ENCODE results near the gene LCE1A. TPM values are rescaled to one million over a fixed set of nuclear protein-coding genes. Genes with fewer than 3 reads are reported as not detected.

LCE1A gene
- total RNA-seq, 1 experiment from 2014 or later: not detected

DNA sequence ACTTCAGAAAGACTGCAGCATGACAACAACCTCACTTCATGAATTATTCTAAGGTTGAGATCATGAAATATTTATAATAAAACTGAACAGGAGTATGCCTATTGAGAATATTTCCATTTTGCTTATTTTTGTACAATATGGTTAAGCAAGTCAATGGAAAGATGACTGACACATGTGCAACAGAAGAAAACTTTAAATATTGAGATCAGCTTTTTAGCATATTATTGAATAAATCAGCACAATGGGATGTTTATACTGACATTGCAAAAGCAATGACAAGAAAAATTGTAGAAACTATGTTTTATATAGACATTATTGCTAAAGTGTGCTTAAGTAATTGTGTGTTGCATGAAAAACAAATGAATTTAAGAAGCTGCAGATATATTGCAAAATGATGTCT lies 37.2 kb downstream of the LCE1A start:
- intact Hi-C loops (cut with micrococcal nuclease; ENCODE audit: unreplicated experiment): no loop called here
- no TSS peak for BruUV-seq (replicated peaks)
- Mint-ChIP-seq H3K9me3 (ENCODE audit: low read depth, unreplicated experiment) (no peaks in the 10 kb centered on the region), H3K27me3 (ENCODE audit: unreplicated experiment) (peaks cover 21% of the 10 kb centered on the region), H3K4me1 (ENCODE audit: low read depth, unreplicated experiment) (no peaks in the 10 kb centered on the region), H3K27ac (ENCODE audit: unreplicated experiment) (no peak overlapping the region), H3K4me3 (ENCODE audit: low read depth, unreplicated experiment) (no peak overlapping the region), H3K36me3 (ENCODE audit: insufficient read depth, unreplicated experiment) (no peaks in the 10 kb centered on the region)
- TF ChIP-seq, protein P1, sequence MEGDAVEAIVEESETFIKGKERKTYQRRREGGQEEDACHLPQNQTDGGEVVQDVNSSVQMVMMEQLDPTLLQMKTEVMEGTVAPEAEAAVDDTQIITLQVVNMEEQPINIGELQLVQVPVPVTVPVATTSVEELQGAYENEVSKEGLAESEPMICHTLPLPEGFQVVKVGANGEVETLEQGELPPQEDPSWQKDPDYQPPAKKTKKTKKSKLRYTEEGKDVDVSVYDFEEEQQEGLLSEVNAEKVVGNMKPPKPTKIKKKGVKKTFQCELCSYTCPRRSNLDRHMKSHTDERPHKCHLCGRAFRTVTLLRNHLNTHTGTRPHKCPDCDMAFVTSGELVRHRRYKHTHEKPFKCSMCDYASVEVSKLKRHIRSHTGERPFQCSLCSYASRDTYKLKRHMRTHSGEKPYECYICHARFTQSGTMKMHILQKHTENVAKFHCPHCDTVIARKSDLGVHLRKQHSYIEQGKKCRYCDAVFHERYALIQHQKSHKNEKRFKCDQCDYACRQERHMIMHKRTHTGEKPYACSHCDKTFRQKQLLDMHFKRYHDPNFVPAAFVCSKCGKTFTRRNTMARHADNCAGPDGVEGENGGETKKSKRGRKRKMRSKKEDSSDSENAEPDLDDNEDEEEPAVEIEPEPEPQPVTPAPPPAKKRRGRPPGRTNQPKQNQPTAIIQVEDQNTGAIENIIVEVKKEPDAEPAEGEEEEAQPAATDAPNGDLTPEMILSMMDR (IDR thresholded peaks at IDR 0.05; ENCODE audit: unreplicated experiment): no peak
- CTCF ChIA-PET: no interaction called here
- no peak for DNase-seq

DNA sequence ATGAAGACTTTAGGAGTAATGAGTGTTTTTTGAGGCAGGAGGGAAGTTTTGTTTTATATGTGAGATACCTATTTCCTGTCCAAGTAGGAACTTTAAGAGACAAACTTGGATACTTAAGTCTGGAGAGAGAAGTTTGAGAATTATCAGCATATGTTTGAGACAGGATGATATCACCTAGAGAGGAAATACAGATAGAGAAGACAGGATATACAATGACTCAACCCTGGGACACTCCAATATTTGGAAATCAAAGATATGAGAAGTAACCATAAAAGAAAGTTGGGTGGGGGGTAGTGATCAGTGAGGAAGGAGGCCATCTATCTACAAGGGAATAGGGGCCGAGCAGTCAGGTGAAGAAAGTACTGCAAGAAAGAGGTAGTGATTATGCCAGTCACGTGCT lies 39.0 kb downstream of the LCE1A start:
- H3K27ac Mint-ChIP-seq (ENCODE audit: unreplicated experiment): no peak overlapping the region
- H3K4me1 Mint-ChIP-seq (ENCODE audit: low read depth, unreplicated experiment): no peaks in the 10 kb centered on the region
- H3K4me3 Mint-ChIP-seq (ENCODE audit: low read depth, unreplicated experiment): no peak overlapping the region
- intact Hi-C loops (cut with micrococcal nuclease; ENCODE audit: unreplicated experiment): loop anchor here (5.0 kb wide), 1 partner anchor 119 kb away; no protein-coding TSS in a partner anchor
- no peak for DNase-seq
- BruUV-seq (replicated peaks): no TSS peak
- CTCF ChIA-PET: interaction anchor here (0.8 kb wide), 1 partner anchor 326 kb away, joined by 3 read pairs; no protein-coding TSS in a partner anchor
- TF ChIP-seq, protein P1 (IDR thresholded peaks at IDR 0.05; ENCODE audit: unreplicated experiment): no peak
- peaks cover 2% of the 10 kb centered on the region for H3K27me3 Mint-ChIP-seq (ENCODE audit: unreplicated experiment)
- H3K9me3 Mint-ChIP-seq (ENCODE audit: low read depth, unreplicated experiment): no peaks in the 10 kb centered on the region
- H3K36me3 Mint-ChIP-seq (ENCODE audit: insufficient read depth, unreplicated experiment): no peaks in the 10 kb centered on the region

DNA sequence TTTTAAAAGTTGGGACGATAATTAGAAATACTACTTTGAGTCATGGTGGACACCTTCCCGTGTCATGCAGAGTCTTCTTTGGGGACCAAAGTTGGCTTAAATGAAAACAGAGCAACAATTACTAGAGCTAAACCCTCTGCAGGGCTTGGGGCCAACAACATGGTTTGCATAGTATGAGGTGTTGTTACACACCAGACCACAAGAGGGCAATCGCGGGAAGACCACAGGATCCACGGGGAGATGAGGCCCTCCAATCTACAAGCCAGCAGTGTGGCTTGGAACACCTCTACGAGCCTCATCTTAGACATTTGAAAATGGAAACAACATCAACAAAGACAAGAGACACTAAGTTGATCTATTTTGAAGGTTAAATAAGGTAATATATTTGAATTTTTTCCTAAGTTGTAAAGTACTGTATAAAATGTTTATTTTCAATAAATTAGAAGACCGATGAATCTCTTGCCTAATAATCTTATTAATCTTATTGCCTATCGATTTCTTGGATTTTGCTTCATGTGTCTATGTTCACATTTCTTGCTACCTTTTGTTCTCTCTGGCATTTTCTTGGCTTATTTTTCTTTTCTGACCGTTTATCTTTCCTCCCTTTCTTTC lies 42.6 kb downstream of the LCE1A start:
- DNase-seq: peak; percentile 86
- intact Hi-C loops (cut with micrococcal nuclease; ENCODE audit: unreplicated experiment): loop anchor here (2.0 to 5.0 kb wide), 6 partner anchors 37 to 409 kb away; no protein-coding TSS in a partner anchor
- Mint-ChIP-seq H3K36me3 (ENCODE audit: insufficient read depth, unreplicated experiment) (no peaks in the 10 kb centered on the region), H3K27me3 (ENCODE audit: unreplicated experiment) (no peaks in the 10 kb centered on the region), H3K27ac (ENCODE audit: unreplicated experiment) (no peak overlapping the region), H3K4me3 (ENCODE audit: low read depth, unreplicated experiment) (no peak overlapping the region), H3K4me1 (ENCODE audit: low read depth, unreplicated experiment) (no peaks in the 10 kb centered on the region), H3K9me3 (ENCODE audit: low read depth, unreplicated experiment) (no peaks in the 10 kb centered on the region)
- no TSS peak for BruUV-seq (replicated peaks)
- TF ChIP-seq, protein P1 (IDR thresholded peaks at IDR 0.05; ENCODE audit: unreplicated experiment): peak; percentile 90
- CTCF ChIA-PET: interaction anchor here (0.7 to 4.6 kb wide), 13 partner anchors 10 to 326 kb away, joined by 3 to 76 read pairs (median 5); partner anchors contain the start of gene IVL

DNA sequence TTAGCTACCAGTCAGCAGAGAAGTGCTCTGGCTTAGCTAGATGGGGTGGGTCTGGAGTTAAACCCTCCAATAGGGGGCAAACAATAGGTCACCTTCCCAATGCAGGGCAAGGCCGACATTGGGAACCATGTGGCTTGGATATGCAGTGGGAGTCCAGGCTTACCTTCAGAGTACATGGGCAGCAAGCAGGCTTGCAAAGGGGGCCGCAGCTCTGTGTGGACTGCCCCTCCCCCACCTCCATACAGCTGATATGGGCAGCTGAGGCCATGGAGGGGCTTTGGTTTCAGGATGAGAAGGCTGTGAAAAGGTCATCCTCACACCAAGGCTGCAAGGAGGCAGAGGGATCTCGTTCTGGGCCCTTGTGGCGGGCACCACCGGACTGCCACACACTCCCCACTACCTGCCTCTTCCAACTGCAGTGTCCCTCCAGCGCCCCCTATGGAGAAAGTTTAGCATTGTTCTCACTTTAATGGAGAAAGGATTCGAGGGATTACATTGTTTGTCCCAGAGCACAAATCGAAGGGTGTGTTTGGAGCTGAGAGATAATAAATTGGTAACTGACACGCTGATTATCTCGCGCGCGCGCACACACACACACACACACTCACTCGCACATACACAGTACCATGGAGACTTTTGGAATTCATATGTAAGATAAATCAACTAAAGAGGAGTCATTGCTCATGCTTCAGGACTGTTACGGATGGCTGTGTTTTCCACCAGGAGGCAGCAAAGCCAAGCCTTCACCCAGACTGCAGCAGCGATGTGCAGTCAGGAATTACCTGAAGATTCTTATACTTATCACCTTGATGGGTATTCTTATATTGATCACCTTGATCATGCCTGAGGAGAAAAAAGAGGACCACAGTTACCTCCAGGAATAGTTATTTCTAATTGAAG lies 43.8 kb downstream of the LCE1A start:
- intact Hi-C loops (cut with micrococcal nuclease; ENCODE audit: unreplicated experiment): loop anchor here (1.0 to 2.0 kb wide), 6 partner anchors 36 to 408 kb away; no protein-coding TSS in a partner anchor
- H3K4me1 Mint-ChIP-seq (ENCODE audit: low read depth, unreplicated experiment): no peaks in the 10 kb centered on the region
- no peak overlapping the region for H3K4me3 Mint-ChIP-seq (ENCODE audit: low read depth, unreplicated experiment)

More for the DNA sequence above, 43.8 kb downstream of the LCE1A start:
- DNase-seq: peak; percentile 69
- Mint-ChIP-seq H3K27ac (ENCODE audit: unreplicated experiment) (no peak overlapping the region), H3K27me3 (ENCODE audit: unreplicated experiment) (no peaks in the 10 kb centered on the region), H3K36me3 (ENCODE audit: insufficient read depth, unreplicated experiment) (no peaks in the 10 kb centered on the region), H3K9me3 (ENCODE audit: low read depth, unreplicated experiment) (no peaks in the 10 kb centered on the region)
- CTCF ChIA-PET: interaction anchor here (0.6 to 4.6 kb wide), 9 partner anchors 35 to 325 kb away, joined by 3 to 76 read pairs (median 7); partner anchors contain the start of gene IVL
- no TSS peak for BruUV-seq (replicated peaks)
- TF ChIP-seq, protein P1 (IDR thresholded peaks at IDR 0.05; ENCODE audit: unreplicated experiment): peak; percentile 73
